GM19438 (cell line): Measurements from ENCODE around the gene AFDN.

Experiments used
- ATAC-seq: cut with Tn5 transposase; IDR thresholded peaks from one replicate; pipeline ENCODE4 v1.9.1; 2021; ENCODE audit warnings: low read depth; ENCODE audit not compliant: unreplicated experiment

Gene AFDN, protein sequence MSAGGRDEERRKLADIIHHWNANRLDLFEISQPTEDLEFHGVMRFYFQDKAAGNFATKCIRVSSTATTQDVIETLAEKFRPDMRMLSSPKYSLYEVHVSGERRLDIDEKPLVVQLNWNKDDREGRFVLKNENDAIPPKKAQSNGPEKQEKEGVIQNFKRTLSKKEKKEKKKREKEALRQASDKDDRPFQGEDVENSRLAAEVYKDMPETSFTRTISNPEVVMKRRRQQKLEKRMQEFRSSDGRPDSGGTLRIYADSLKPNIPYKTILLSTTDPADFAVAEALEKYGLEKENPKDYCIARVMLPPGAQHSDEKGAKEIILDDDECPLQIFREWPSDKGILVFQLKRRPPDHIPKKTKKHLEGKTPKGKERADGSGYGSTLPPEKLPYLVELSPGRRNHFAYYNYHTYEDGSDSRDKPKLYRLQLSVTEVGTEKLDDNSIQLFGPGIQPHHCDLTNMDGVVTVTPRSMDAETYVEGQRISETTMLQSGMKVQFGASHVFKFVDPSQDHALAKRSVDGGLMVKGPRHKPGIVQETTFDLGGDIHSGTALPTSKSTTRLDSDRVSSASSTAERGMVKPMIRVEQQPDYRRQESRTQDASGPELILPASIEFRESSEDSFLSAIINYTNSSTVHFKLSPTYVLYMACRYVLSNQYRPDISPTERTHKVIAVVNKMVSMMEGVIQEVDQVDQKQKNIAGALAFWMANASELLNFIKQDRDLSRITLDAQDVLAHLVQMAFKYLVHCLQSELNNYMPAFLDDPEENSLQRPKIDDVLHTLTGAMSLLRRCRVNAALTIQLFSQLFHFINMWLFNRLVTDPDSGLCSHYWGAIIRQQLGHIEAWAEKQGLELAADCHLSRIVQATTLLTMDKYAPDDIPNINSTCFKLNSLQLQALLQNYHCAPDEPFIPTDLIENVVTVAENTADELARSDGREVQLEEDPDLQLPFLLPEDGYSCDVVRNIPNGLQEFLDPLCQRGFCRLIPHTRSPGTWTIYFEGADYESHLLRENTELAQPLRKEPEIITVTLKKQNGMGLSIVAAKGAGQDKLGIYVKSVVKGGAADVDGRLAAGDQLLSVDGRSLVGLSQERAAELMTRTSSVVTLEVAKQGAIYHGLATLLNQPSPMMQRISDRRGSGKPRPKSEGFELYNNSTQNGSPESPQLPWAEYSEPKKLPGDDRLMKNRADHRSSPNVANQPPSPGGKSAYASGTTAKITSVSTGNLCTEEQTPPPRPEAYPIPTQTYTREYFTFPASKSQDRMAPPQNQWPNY (N-terminal part only)

GRCh38 chr6:167826896-167827582 is at the start of gene AFDN:
TSS of gene AFDN (plus strand) at chr6:167826911. CDS start at chr6:167827133, 222 bp downstream.
- ATAC-seq: peak; percentile 39

DNA sequence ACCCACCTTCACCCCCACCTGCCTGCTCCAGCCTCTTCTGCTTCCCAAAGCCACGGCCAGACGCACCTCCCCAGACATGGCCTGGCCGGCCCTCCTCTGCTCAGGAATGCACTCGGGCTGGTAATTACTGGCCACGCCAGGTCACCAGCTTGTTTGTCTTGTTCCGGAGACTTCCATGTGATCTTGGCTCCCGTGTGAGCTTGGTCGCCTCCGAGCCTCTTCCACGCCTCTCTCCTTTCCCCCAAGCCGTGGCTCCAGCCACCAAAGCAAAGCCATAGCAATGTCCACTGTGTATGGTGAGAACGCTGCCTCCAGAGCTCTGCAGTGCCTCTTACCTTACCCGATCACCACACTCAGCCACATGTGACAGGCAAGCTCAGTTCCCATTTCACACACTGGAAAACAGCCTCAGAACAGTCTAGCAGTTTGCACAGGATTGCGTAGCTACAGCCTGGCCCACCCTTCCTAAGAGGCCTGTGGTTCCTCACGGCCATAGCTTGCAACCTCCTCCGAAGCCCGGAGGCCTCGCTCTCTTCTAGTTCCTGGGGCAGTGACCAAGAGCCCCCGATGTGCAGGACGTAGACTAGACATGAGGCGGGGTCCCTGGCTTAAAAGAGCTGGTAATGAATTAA is 48.1 kb upstream of the AFDN start:
- ATAC-seq: no peak

DNA sequence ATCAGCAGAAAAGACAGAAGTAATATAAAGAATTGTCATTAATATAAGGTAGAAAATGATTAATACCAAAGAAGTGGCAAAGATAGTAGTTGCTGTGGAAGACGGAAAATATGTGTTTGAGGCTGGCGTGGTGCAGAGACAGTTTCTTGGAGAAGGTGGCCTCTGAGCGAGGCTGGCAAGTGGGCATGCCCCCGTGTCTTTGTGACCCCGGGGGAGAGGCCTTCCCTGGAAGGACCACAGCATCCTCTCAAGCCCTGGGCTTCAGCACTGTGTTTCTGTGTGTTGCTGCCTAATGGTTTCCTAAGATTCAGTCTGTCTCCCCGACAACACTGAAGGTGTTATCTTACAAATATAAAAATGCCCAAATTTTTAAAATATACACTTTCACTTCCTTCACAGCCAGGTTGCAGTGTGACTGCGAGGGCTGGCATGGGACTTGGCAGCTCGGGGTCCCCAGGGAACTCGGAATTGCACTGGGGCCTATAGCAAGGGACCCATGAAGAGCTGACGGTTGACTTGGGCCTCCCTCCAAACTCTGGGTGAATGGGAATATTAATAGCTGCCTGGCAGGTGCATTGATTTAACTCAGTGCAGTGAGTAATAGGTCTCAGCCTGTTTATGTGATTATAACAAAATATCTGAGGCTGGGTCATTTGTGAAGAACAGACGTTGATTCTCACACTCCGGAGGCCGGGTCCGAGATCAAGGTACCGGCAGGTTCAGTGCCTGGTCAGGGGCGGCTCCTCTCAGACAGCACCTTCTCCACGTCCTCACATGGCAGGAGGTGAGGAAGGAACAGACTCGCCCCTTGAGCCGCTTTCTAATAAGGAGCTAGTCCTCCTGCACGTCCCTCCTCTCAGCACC is 47.4 kb upstream of the AFDN start:
- no peak for ATAC-seq

GRCh38 chr6:167779993-167780655 is 46.6 kb upstream of the AFDN start:
- no peak for ATAC-seq

- no peak for ATAC-seq
These were observed 45.5 kb upstream of the AFDN start for GRCh38 chr6:167781066-167781767.

GRCh38 chr6:167781868-167782267 is 44.8 kb upstream of the AFDN start:
- ATAC-seq: no peak

GRCh38 chr6:167782698-167783517 is 43.8 kb upstream of the AFDN start:
- no peak for ATAC-seq

- ATAC-seq: no peak
These were observed 39.6 kb upstream of the AFDN start for GRCh38 chr6:167786853-167787675.

GRCh38 chr6:167787896-167788562 is 38.7 kb upstream of the AFDN start:
- ATAC-seq: no peak

DNA sequence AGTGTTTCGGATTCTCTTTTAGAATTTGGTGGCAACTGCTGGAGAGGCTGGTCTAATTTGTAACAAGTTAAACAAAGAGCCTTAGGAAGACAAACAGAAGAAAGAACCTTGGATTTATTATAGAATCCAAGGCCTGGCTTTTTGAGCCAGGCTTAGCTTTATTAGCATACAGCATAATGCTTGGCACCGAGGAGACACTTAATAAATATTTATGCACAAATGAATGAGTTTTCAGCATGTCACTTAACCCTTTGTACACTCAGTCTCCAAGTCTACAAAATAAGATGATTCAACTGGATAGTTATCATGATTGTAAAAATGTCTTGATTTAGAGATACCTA is 38.2 kb upstream of the AFDN start:
- no peak for ATAC-seq

GRCh38 chr6:167789358-167789757 is 37.4 kb upstream of the AFDN start:
- no peak for ATAC-seq

DNA sequence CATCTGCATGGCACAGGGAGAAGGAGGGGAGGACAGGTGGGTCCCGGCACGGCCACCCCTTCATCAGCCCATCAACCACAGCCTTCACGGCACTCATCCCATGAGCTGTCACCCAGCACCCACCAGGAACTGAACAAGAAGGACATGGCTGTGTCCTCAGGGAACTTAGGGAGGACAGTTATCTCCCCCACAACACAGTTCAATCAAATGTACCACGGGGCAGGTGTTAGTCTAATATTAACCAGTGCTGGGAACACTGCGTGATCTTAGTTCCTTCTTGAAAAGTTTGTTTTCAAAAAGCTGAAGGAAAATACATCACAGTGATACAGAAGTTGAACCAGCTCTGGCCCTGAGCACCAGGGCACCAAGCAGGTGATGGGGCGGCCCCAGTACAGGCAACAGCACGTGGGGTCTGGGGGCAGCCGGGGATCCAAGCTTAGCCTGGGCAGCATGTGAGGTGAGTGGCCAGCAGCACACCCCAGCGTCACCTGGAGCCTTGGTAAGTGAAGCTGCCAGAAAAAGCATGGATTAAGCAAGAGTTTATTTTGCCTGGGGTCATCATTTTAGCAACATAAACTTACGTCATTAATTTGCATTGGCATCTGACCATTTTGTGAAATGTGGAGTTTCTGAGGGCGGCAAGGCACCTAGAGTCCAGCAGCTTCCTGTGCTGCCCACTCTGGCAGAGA is 35.5 kb upstream of the AFDN start:
- ATAC-seq: no peak

DNA sequence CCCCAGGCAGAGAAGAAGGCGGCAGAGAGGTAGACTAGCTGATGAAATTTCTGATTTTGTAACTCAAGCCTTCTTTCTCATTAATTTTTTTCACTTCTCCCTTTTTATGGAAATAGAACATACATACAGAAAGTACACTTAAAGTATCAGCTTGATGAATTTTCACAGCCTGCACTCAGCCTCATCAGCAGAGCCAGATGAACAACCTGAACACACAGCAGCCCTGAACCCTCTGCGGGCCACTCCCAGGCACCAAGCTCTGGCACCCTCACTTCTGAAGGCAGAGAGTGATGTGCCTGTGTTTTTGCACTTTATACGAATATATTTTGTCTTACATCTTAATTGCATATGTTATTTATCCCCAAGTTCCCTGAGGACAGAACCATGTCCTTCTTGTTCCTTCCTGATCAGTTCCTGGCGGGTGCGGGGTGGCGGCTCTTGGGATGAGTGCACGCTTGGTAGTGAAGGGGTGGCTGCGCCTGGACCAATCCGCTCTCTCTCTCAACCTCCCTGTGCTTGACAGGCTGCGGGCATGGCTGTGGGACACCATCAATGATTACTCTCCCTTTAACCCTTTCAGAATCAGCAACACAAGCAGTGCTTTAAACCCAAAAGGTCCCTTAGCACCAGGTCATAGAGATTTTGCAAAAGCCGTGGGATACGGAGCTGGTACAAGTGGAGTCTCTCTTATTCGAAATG is 34.8 kb upstream of the AFDN start:
- ATAC-seq: no peak

DNA sequence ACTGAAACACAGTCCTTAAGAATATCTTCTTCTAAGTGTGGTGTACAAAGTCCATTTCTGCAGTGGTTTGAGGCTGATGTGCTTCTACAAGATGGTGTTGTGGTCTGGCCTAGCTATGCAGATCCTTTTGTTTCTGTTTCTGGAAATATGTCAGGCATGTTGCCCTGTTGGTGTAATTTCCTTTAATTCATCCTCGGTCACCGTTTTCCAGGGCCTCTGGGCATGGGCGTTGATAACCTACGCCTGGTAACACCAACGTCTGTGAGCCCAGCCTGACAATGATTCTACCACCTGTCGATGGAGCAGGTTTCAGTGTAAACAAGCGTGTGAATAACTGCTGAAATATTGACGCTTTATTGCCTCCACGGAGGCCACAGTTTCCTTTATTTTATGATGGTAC is 33.3 kb upstream of the AFDN start:
- no peak for ATAC-seq
